Measurements from ENCODE around the gene CEP63. TPM values are rescaled to one million over a fixed set of nuclear protein-coding genes. Genes with fewer than 3 reads are reported as not detected.

Gene CEP63
- total RNA-seq, 1 donor from 2014 or later = 22.5 TPM

- DNase-seq (ENCODE audit: low read depth) = no peak
These were observed 137.9 kb downstream of the CEP63 start for GRCh38 chr3:134623615-134624245.

Other genes starting within 250 kb of the CEP63 start
- 47.3 and 51.0 TPM in 2 replicates for gene RYK, start 235.2 kb upstream of the CEP63 start, total RNA-seq
- gene AMOTL2, start 111.6 kb upstream of the CEP63 start, total RNA-seq = 116 and 125 TPM in 2 replicates
- gene ANAPC13, start 72 bp upstream of the CEP63 start, total RNA-seq = 177 and 210 TPM in 2 replicates
- 1.6 and 4.3 TPM in 2 replicates for gene KY, start 165.0 kb downstream of the CEP63 start, total RNA-seq